GM12878 (cell line): ENCODE data around the gene EED.

Experiments used
- CBFB ChIP-seq: IDR thresholded peaks from 2 replicates; pipeline ENCODE4 v1.6.1; 2016; ENCODE audit warnings: antibody characterized with exemption, low read depth
- CTCF ChIP-seq, 3 experiments: IDR thresholded peaks in 2 of 3; conservative IDR thresholded peaks in 1 of 3; 2 replicates each; pipeline ENCODE4 v1.5.1; 2011; ENCODE audit warnings: low read depth in 3 of 3, low read length in 3 of 3, mild to moderate bottlenecking in 3 of 3, control low read depth in 2 of 3, moderate library complexity in 2 of 3, inconsistent platforms in 1 of 3, mixed read lengths in 1 of 3; ENCODE audit not compliant: control insufficient read depth in 2 of 3, insufficient read depth in 1 of 3; ENCODE audit errors: extremely low read depth in 1 of 3
- EGR1 ChIP-seq, 2 experiments: IDR thresholded peaks; 1 replicate in 1 of 2; 2 replicates in 1 of 2; pipeline ENCODE4 v1.6.1; 2011 to 2012; ENCODE audit warnings: low read depth in 2 of 2, low read length in 2 of 2, borderline replicate concordance in 1 of 2, mild to moderate bottlenecking in 1 of 2, moderate library complexity in 1 of 2
- MXI1 ChIP-seq: fragments of 150-350 bp; IDR thresholded peaks from 2 replicates; pipeline ENCODE4 v1.6.1; 2011; ENCODE audit warnings: low read depth, mild to moderate bottlenecking, inconsistent platforms, low read length, improper control_type of control experiment
- NRF1 ChIP-seq: conservative IDR thresholded peaks from 2 replicates; pipeline ENCODE4 v1.6.1; 2011; ENCODE audit warnings: mild to moderate bottlenecking, low read depth, low read length, improper control_type of control experiment
- POLR2A ChIP-seq: IDR thresholded peaks from 2 replicates; pipeline ENCODE4 v1.6.1; 2011; ENCODE audit warnings: low read depth, mild to moderate bottlenecking, low read length
- RB1 ChIP-seq: fragments of 450-650 bp; formaldehyde crosslinking; IDR thresholded peaks from 2 replicates; pipeline ENCODE4 v1.6.1; 2017; ENCODE audit warnings: mild to moderate bottlenecking, borderline replicate concordance
- SIN3A ChIP-seq: IDR thresholded peaks from 2 replicates; pipeline ENCODE4 v1.6.1; 2012; ENCODE audit warnings: low read depth, low read length, improper control_type of control experiment
- SMC3 ChIP-seq: IDR thresholded peaks from 2 replicates; pipeline ENCODE4 v1.6.1; 2011; ENCODE audit warnings: low read length, improper control_type of control experiment, borderline replicate concordance
- SUZ12 ChIP-seq: fragments of 200-600 bp; sonication (generic); IDR thresholded peaks from one replicate; pipeline ENCODE4 v1.6.1; 2018; ENCODE audit warnings: antibody characterized with exemption, mild to moderate bottlenecking; ENCODE audit not compliant: unreplicated experiment
- TBL1XR1 ChIP-seq: IDR thresholded peaks from 2 replicates; pipeline ENCODE4 v1.6.1; 2012; ENCODE audit warnings: low read depth, low read length, improper control_type of control experiment
- TF ChIP-seq, protein P1 (sequence below): IDR thresholded peaks from 2 replicates; pipeline ENCODE4 v1.6.1; 2011; ENCODE audit warnings: borderline replicate concordance, low read depth, mild to moderate bottlenecking, moderate library complexity, low read length; ENCODE audit not compliant: insufficient read depth, poor library complexity, severe bottlenecking

GRCh38 chr11:86279747-86280146 lies 35.2 kb downstream of the EED start:
- TF ChIP-seq EGR1 (IDR thresholded peaks at IDR 0.05; ENCODE audit: borderline replicate concordance in 1 of 2, low read depth in 2 of 2, low read length in 2 of 2) (no peak), SMC3 (no peak), CTCF (IDR thresholded peaks at IDR 0.05 in 2 of 3, conservative IDR thresholded peaks at IDR 0.05 in 1 of 3; ENCODE audit: control insufficient read depth in 2 of 3, extremely low read depth in 1 of 3, insufficient read depth in 1 of 3, low read depth in 3 of 3, low read length in 3 of 3) (no peak), SUZ12 (no peak), CBFB (no peak), MXI1 (no peak), TBL1XR1 (no peak), NRF1 (no peak), RB1 (no peak), POLR2A (no peak), SIN3A (no peak)
- TF ChIP-seq, protein P1, sequence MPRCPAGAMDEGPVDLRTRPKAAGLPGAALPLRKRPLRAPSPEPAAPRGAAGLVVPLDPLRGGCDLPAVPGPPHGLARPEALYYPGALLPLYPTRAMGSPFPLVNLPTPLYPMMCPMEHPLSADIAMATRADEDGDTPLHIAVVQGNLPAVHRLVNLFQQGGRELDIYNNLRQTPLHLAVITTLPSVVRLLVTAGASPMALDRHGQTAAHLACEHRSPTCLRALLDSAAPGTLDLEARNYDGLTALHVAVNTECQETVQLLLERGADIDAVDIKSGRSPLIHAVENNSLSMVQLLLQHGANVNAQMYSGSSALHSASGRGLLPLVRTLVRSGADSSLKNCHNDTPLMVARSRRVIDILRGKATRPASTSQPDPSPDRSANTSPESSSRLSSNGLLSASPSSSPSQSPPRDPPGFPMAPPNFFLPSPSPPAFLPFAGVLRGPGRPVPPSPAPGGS = no peak
